Stimulated activated CD4-positive, alpha-beta T cell treated with anti-CD3 and anti-CD28 coated beads, Interleukin-4, amount 100 ng/mL, for 24 hours (primary cell): Measurements from ENCODE around the gene ENOX1.
"Not testable (repeated sequence)": the region's sequence is repeated elsewhere in the genome, so short reads cannot be mapped to it uniquely, and the experiment has no call there.

ENCODE experiments used
- DNase-seq: peaks from one replicate; pipeline ENCODE4 v3.0.0-alpha.2; 2020

ENOX1 gene

GRCh38 chr13:43373400-43373799 is 413.4 kb downstream of the ENOX1 start:
- DNase-seq: no peak

DNA sequence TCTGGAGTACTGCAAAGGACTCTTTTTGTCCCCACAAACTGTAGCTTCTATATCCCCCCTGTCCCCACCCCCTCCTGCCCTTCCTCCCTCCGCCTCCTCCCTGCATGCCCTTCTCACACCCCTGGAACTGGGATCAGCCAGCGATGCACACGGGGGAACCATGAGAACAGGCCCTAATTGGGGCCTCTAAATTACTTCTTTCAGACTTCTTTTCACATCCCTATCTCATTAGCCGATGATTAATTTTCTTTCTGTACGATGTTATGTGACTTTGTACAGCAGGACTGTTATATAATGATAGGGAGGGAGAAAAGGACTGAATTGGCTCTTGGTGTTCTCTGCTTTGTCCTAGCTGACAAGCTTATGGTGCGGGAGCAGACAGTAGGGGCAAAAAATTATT is 415.9 kb downstream of the ENOX1 start:
- no peak for DNase-seq

DNA sequence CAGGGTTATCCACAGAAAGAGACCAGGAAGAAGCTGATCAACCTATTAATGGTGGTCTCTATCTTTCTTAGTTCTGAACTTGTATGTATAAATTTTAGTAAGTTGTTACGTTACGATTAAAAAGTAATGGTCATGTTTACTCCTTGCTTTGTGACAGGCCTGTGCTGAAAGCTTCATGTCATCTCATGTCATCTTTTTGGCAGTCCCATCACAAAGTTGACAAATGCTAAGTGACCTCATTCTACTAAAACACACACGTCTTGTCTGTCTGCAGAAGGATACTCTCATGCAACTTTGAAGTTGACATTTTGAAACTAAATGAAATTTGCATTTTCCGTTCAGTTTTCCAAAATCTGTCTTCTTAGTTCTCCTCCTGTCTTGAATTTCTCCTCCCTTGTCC is 417.5 kb downstream of the ENOX1 start:
- no peak for DNase-seq

GRCh38 chr13:43368003-43368402 is 418.8 kb downstream of the ENOX1 start:
- DNase-seq: no peak

DNA sequence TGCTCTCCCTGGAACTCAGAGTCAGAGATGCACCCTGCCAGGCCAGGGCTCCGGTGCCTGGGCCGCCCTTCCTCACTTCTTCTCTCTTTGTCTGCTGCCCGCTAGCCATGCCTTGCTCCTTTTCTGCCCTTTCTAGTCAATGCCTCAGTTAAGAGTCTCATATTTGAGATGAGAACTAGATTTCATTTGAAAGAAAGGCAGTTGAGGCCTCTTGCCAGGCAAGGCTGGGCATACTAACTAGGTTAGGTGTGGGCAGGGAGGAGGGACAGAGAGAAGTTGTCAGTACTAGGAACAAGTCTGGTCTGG is 421.8 kb downstream of the ENOX1 start:
- no peak for DNase-seq

- DNase-seq: no peak
Observed at GRCh38 chr13:43364210-43365038, 422.3 kb downstream of the ENOX1 start.

DNA sequence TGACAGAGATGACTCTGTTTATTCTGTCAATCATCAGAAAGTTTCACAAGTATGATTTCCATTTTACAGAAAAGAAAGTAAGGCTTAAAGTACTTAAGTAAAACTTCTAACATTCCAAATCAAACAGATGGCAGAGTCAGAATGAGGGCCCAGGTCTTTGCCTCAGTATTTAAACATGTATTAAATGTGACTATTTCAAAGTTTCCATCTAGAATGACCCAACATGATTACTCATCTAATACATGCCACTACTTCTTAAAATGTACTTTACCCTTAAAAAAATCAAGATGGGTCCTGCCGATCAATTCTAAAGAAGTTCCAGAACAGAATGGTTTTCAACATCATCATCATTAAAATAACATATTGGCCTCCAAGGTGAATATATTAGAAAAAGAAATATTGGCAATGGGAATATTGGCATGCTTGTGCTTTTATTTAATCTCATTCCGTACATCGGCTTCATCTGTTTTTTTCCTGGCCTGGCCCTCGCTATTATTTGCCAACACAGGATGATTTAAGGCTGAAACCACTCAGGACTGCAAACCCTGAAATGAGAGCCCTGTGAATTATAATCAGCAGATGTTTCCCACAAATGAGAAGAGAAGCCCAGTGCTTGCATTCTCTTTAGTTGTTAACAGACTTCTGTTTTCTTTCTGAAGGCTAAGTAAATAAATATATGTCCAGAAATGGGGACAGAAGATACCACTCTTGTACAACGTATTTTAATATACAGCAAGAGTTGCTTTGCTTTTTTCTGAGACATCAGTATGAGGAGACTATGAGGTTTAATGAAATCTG is 423.4 kb downstream of the ENOX1 start:
- no peak for DNase-seq

DNA sequence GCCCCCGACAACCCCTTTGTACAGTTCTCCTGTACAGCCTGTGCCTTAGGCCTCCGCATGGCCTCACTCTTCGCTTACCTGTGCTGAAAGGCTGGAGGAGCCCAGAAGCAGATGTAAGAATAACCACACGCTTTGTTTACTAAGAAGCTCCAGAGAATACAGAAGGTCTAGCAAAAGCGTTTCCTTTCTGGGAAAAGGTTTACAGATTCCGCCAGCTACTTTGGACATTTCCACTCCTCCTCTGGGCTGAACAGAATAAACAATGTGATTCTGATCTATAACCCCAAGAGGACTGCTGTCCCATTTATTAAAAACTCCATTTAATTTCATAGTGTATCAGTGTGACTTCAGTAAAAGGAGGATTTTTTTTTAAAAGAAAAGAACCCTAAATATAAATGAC is 424.2 kb downstream of the ENOX1 start:
- DNase-seq: no peak

DNA sequence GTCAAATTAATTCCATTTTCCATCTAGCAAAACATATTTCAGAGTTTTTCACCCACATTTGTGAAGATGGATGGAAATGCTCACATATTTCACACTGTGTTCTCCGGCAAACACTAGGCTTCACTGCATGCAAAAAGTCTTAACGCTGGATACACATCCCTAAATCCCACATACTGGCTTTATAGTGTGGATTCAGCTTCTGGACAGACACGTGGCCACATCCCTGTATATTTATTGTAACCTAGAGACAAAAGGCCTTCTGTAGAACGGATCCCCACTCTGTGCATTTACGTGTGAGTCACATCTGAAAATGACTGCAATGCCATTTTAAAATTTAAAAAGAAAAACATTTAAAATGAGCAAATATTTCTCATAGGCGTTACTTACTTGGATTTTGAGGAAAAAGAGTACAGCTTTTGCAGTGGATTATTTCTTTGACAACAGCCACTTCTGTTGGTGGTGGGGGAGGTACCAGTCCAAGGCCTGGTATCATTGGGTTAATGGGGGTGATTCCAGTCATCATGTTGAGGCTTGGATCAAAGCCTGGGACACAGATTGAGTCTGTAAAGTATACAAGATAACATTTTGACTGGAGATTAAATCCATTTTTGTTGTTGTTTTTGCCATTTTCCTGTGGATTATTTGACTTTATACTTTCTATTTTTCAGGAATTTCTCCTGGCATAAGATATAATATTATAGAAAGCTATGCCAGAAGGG is 425.7 kb downstream of the ENOX1 start:
- no peak for DNase-seq

DNA sequence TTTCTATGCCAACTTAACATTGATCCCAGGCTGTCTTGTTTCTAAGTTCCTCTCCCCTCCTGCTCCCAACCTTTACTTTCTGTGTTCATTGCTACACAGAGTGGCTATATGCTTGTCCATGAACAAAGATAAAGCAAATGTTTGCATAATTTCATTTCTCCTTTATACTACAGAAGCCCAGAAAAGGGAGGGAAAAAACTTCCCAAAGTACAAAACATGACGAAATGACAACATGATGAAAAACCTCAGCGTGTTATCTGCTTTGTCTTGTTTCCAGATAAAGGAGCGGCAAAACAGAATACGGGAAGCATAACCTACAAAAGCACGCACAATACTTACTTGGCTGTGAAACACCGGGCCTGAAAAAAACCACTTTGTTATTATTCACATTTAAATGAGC is 426.6 kb downstream of the ENOX1 start:
- no peak for DNase-seq

GRCh38 chr13:43359536-43359935 is 427.2 kb downstream of the ENOX1 start:
- DNase-seq: no peak

- no peak for DNase-seq
Observed at GRCh38 chr13:43357564-43357963, 429.2 kb downstream of the ENOX1 start.

GRCh38 chr13:43356567-43356966 is 430.2 kb downstream of the ENOX1 start:
- DNase-seq: no peak

DNA sequence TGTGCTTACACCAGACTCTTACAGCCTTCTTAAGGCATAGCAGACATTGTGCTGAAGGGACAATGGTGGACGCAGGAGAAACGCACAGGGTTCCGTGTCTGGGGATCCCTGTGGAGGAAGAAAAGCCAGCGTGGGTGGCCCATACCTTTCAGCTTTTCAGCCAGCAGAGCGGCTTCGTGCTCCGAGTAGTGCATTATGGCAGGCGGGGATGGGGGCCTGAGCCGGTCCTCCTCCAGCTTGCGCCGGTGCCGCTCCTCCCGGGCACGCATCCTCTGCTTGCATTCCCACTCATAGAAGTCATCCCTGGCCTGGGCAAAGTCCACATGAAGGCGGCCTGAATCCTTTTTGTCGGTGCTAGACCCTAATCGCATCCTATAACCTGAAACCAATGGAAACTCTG is 431.0 kb downstream of the ENOX1 start:
- DNase-seq: no peak

DNA sequence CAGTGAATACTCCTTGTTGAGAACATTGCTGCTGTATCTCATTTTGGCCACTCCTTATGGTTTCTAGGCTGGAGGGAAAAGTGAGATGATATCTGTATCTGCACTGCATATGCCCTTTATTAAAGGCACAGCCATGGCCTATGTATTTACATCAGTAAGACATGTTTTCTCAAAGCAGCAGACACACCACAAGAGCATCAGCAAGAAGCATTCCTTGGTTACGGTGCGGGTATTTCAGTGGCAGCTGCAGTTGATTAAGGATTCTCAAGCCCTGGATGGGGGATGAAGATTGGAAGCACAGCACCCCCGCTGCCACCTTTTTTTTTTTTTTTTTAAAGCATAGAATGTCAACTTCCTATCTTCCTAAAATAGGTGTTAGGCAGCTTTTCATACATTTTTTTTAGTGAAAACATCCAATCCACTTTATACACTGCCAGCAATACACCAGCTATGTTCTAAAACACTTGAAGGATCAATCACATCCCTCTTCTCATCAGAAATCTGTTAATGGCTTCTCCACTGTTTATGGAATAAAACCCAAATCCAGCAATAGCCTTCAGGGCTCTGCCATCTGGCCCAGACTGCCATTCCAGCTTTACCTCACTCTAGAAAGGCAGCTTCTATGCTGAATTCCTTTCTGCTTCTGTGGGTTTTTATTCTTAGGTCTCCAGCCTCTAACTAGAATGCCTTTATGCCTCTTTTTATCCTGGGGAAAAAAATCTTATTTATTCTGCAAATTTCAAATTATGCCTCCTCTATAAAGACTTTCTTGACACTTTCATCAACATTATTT is 432.4 kb downstream of the ENOX1 start:
- no peak for DNase-seq

GRCh38 chr13:43353631-43354030 is 433.1 kb downstream of the ENOX1 start:
- DNase-seq: no peak

DNA sequence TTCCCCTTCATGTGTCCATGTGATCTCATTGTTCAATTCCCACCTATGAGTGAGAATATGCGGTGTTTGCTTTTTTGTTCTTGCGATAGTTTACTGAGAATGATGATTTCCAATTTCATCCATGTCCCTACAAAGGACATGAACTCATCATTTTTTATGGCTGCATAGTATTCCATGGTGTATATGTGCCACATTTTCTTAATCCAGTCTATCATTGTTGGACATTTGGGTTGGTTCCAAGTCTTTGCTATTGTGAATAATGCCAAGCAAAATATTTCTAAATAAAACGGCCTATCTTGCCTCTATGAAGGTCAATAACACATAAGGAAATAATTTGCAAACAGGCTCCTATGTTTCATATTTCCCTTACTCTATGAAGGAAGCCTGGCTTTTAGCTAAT is 435.2 kb downstream of the ENOX1 start:
- not testable (repeated sequence) for DNase-seq

- no peak for DNase-seq
Observed at GRCh38 chr13:43348397-43348796, 438.4 kb downstream of the ENOX1 start.

DNA sequence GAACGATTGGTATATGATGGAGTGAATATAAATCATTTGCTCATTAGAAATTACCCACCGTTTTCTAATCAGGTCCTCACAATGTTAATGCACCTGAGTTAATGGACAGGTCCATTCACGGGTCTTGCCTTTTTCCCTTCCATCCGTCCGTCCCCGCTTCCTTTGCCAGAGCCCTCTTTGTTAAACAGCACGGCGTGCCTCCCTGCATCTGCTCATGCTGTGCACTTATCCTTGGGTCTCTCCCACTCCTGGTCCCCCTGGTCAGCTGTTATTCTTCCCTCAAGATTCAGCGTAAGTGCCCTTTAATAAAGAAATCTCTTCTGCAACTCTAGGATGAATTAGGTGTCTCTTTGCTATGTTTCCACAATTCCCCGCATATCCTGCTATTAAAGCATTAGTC is 438.9 kb downstream of the ENOX1 start:
- no peak for DNase-seq

- DNase-seq: no peak
Observed at GRCh38 chr13:43346427-43346826, 440.3 kb downstream of the ENOX1 start.

DNA sequence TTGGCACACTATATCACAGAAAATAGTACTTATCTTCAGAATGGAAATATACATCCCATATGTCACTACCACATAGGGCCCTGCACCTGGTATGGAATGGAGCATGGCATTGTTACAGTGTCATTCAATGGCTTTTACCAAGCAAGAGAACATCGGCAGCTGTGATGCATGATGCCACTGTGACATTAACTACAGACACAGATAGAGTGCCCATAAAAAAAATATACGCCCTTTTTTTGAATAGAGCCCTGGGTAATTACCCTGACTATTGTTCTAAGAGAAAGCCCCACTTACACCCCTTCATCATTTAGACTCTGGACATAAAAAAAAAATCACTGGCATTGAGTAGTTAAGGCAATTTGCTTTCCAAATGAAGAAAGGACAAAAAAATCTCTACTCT is 443.1 kb downstream of the ENOX1 start:
- no peak for DNase-seq

DNA sequence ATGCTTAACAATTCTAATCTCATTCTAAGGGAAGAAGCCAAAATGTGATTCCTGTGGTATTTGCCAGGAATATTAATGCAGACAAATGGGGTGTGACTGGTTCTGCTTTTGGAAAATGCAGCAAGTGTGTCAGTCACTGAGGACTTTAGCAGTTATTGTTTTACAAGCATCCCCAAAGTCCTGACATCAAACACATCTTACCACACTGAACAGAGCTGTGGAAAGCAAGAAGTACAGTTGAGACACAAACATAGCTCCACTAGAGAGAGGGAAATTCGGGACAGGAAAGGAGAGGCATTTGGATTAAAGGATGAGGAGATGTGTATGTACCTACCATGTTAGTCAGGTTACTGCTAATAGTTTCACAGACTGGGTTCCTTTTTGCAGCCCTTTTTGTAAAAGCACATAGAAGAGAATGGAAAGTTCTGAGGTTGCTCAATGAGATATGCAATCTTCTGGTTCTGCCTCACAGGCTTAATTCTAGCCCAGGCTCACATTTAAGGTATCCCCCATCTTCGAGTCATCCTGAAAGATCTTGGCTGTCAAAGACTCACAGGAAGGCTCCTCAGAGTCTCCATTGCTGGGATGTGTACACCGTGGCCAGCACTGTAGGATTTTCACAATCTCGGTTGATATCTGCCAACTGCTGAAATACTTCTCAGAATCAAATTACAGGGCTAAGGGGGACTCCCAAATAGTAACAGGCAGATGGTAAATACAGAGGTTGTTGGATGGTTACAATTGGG is 446.8 kb downstream of the ENOX1 start:
- DNase-seq: no peak
